Bronchial epithelial cell (primary cell): ENCODE results near the gene AFF3. TPM values are rescaled to one million over a fixed set of nuclear protein-coding genes. Genes with fewer than 3 reads are reported as not detected.
"Not testable (repeated sequence)": the region's sequence is repeated elsewhere in the genome, so short reads cannot be mapped to it uniquely, and the experiment has no call there.

Experiments used
- DNase-seq: peaks from one replicate; pipeline ENCODE4 v3.0.0-alpha.2; 2010; ENCODE audit warnings: low read depth
- FAIRE-seq: peaks from 2 replicates; lab custom pipeline; 2011; peaks lifted over from hg19 to GRCh38; lab: Jason Lieb, UNC
- H3K27me3 ChIP-seq: 2 replicates; pipeline ENCODE4 v1.5.1; 2011; ENCODE audit warnings: low read length; ENCODE audit not compliant: control insufficient read depth, insufficient read depth
- H3K36me3 ChIP-seq: 2 replicates; pipeline ENCODE4 v1.5.1; 2011; ENCODE audit warnings: low read length; ENCODE audit not compliant: control insufficient read depth, insufficient read depth
- H3K4me3 ChIP-seq: 2 replicates; pipeline ENCODE4 v1.5.1; 2011; ENCODE audit warnings: mild to moderate bottlenecking, low read depth, low read length, control low read depth
- total RNA-seq: library from RNA; depleted of rRNA; stranded (reverse); fragments of >200 nt; gene quantifications from 2 replicates; pipeline ENCODE4 v1.2.1, GENCODE V29; 2014
- TF ChIP-seq, protein P1 (sequence below): IDR thresholded peaks from 2 replicates; pipeline ENCODE4 v1.5.1; 2011; ENCODE audit warnings: mild to moderate bottlenecking, moderate library complexity, low read length, control low read depth, inconsistent platforms; ENCODE audit not compliant: insufficient read depth, severe bottlenecking

AFF3 gene
- total RNA-seq, 1 donor from 2014 or later, result not detected

DNA sequence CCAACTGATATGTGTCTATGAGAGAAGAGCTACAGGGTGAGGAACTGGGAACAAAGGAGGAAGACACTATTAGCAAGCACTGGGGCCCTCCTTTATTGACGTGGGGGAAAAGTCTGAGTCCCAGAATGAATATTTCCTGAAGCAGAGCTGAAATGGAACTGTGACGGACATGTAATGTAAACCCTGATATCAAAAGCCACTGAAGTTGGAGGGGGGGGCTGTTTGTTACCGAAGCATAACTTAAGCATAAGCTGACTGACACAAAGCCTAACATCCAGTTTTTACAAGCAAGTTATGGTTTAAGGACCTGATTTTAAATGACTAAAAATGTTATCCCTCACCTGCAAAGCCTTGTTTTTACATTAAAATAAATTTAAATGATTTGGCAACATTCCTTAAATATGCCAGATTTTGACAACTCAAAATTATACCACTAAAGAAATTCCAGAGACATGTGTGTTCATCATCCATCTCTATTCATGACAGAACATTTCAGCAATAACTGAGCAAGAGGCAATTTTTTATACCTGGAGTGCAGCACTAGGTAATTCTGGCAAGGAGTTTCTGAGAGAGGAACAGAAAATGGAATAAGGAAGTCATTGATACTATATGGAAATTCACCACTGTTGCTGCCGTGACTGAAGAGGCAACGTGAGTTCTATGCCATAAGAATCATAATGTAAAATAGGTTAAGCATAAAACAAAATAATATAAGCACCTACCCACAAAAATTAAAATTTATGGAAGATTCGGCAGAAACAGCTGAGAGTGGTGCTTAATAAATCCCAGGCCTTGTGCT, 186.0 kb downstream of the AFF3 start:
- Histone ChIP-seq H3K36me3 (no peaks in the 10 kb centered on the region), H3K27me3 (peaks cover 4% of the 10 kb centered on the region), H3K4me3 (no peak overlapping the region)
- TF ChIP-seq, protein P1, sequence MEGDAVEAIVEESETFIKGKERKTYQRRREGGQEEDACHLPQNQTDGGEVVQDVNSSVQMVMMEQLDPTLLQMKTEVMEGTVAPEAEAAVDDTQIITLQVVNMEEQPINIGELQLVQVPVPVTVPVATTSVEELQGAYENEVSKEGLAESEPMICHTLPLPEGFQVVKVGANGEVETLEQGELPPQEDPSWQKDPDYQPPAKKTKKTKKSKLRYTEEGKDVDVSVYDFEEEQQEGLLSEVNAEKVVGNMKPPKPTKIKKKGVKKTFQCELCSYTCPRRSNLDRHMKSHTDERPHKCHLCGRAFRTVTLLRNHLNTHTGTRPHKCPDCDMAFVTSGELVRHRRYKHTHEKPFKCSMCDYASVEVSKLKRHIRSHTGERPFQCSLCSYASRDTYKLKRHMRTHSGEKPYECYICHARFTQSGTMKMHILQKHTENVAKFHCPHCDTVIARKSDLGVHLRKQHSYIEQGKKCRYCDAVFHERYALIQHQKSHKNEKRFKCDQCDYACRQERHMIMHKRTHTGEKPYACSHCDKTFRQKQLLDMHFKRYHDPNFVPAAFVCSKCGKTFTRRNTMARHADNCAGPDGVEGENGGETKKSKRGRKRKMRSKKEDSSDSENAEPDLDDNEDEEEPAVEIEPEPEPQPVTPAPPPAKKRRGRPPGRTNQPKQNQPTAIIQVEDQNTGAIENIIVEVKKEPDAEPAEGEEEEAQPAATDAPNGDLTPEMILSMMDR, result no peak
- FAIRE-seq, result no peak
- no peak for DNase-seq

DNA sequence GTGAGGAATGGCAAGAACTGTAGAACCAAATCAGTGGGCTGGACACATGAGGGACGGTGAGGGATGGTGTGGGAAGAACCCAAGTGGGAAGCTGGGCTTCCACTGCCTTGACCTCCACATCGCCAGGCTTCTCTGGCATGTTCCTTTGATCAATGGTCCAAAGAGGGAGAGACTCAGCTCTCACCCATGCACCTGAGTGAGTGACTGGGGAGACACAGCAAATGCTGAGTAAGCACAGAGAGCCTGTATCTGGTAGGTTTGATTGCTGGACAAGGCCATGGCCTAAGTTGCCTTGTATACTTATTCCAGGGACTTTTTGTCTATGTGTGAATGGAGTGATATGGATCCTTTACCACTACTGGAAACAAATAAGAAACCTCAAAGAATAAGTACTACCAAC, 188.6 kb downstream of the AFF3 start:
- DNase-seq (no peak), FAIRE-seq (no peak)
- Histone ChIP-seq H3K36me3 (no peaks in the 10 kb centered on the region), H3K4me3 (no peak overlapping the region), H3K27me3 (no peaks in the 10 kb centered on the region)
- TF ChIP-seq, protein P1, result no peak

DNA sequence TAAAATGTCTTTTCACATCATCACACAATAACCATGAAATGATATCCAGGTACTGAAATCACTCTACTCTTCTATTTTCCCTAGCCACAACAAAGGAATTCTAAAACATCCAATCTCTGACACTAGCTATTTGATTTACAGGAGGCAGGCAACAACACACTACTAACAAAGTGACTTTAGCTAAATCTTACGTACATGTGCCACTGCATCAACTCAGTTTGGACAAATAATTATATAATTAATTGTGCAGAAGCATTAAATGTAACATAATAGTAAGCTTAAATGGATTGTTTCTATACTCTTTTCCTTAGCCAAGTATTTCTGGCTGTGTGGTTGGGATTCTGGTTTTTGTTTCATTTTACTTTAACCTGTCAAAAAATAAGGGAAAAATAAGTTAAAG, 192.4 kb downstream of the AFF3 start:
- Histone ChIP-seq H3K4me3 (no peak overlapping the region), H3K36me3 (no peaks in the 10 kb centered on the region), H3K27me3 (no peaks in the 10 kb centered on the region)
- FAIRE-seq (no peak), DNase-seq (no peak)
- TF ChIP-seq, protein P1, result no peak

DNA sequence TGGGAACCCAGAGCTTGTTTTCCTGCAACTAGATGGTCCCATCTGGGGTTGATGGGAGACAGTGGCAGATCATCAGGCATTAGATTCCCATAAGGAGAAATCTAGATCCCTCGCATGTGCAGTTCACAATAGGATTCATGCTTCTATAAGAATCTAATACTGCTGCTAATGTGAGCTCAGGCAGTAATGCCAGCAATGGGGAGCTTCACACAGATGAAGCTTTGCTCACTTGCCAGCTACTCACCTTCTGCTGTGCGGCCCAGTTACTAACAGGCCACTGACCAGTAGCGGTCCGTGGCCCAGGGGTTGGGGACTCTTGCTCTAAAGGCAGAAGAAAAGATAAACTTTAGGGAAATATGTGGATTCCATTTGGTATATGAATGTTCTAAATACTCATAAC, 192.9 kb downstream of the AFF3 start:
- no peak overlapping the region for H3K4me3 ChIP-seq

DNA sequence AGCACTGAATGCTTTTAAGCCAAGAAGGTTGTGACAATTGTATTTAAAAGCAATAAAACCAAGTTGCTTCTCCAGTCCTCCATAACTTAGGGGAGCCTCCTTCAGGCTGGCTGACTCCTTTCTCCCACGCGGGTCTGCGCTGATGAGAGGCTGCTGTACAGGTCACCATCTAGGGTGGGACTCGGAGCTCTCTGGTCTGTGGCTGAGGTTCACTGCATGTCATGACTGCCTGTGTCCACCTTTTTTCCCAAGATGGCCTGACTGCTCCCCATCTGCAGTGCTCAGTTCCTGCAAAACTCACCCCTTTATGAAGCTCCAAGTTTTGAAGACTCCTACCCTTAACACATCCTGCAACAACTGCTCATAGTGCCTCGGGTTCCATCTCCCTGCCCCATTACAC, 194.4 kb downstream of the AFF3 start:
- Histone ChIP-seq H3K27me3 (no peaks in the 10 kb centered on the region), H3K4me3 (no peak overlapping the region), H3K36me3 (no peaks in the 10 kb centered on the region)
- TF ChIP-seq, protein P1, result no peak
- DNase-seq (no peak), FAIRE-seq (no peak)

More for the DNA sequence above, 192.9 kb downstream of the AFF3 start:
- FAIRE-seq, result no peak
- TF ChIP-seq, protein P1, result no peak
- no peak for DNase-seq
- Histone ChIP-seq H3K36me3 (no peaks in the 10 kb centered on the region), H3K27me3 (no peaks in the 10 kb centered on the region)

DNA sequence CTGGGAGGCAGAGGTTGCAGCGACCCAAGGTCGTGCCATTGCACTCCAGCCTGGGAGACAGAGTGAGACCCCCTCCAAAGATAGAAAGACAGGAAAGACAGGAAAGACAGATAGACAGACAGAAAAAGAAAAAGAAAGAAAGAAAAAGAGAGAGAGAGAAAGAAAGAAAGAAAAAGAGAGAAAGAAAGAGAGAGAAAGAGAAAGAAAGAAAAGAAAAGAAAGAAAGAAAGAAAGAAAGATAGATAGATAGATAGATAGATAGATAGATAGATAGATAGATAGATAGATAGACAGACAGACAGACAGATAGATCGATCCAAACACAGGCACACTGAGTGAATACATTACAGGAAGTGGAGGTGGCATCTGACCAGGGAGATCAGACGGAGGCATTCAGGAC, 195.0 kb downstream of the AFF3 start:
- not testable (repeated sequence) for H3K36me3 ChIP-seq, DNase-seq, H3K4me3 ChIP-seq, H3K27me3 ChIP-seq, FAIRE-seq
